GM13977 (cell line): ENCODE data around the gene DISC1.
"Not testable (repeated sequence)": the region's sequence is repeated elsewhere in the genome, so short reads cannot be mapped to it uniquely, and the experiment has no call there.

Experiments
- DNase-seq: peaks from one replicate; pipeline ENCODE4 v3.0.0; 2012; ENCODE audit warnings: low spot score
- in situ Hi-C: fragments of 300-500 bp; cut with MboI; formaldehyde crosslinking; loops from one replicate; pipeline ENCODE4 v1.12.0; 2022; ENCODE audit warnings: low sequenced_read_pairs, low pct_unique_long_range_greater_than_20kb, mixed read lengths, inconsistent platforms; ENCODE audit not compliant: unreplicated experiment
- TF ChIP-seq, protein P1 (sequence below): IDR thresholded peaks from 2 replicates; pipeline ENCODE4 v1.5.1; 2012; ENCODE audit warnings: mild to moderate bottlenecking, control low read depth; ENCODE audit not compliant: insufficient read depth; ENCODE audit errors: extremely low read depth, missing control alignments

The DISC1 gene

DNA sequence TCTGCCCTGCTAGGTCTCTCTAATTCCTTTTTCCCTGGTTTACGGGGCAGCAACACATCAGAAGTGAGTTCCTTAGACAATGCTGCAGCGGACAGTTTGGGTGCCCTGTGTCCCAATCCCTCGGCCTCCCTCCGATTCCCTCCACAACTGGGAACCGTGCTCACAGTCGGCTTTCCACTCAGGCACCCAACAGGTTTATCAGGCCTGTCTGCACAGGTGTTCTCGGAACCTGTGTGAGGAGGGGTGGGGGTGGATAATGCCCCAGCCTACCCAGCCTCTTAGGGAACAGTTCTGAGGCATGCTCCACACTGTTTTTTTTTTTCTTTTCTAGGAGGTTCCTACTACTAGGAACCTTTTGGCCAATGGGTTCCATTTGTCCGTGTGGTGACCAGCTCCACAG is 131.2 kb downstream of the DISC1 start:
- DNase-seq = no peak
- TF ChIP-seq, protein P1, sequence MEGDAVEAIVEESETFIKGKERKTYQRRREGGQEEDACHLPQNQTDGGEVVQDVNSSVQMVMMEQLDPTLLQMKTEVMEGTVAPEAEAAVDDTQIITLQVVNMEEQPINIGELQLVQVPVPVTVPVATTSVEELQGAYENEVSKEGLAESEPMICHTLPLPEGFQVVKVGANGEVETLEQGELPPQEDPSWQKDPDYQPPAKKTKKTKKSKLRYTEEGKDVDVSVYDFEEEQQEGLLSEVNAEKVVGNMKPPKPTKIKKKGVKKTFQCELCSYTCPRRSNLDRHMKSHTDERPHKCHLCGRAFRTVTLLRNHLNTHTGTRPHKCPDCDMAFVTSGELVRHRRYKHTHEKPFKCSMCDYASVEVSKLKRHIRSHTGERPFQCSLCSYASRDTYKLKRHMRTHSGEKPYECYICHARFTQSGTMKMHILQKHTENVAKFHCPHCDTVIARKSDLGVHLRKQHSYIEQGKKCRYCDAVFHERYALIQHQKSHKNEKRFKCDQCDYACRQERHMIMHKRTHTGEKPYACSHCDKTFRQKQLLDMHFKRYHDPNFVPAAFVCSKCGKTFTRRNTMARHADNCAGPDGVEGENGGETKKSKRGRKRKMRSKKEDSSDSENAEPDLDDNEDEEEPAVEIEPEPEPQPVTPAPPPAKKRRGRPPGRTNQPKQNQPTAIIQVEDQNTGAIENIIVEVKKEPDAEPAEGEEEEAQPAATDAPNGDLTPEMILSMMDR = no peak
- in situ Hi-C loops = no loop called here

DNA sequence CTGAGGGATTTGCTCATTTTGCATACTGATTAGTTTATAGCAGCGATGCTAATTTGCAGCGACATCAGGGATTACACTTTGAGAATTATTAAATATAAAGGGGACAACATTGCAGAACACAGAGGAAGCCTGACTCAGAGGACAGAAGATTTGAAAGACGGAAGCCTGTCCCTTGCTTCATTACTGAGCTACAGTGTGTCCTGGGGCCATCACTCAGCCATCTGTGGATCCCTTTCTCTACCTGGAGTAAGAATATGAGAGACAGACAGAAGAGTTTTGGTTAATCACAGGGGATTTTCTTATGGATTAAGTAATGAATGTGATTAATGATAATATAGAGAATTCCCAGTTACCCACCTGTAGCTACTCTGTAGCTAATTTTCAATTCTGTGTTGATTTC is 134.7 kb downstream of the DISC1 start:
- in situ Hi-C loops = no loop called here
- DNase-seq = no peak

DNA sequence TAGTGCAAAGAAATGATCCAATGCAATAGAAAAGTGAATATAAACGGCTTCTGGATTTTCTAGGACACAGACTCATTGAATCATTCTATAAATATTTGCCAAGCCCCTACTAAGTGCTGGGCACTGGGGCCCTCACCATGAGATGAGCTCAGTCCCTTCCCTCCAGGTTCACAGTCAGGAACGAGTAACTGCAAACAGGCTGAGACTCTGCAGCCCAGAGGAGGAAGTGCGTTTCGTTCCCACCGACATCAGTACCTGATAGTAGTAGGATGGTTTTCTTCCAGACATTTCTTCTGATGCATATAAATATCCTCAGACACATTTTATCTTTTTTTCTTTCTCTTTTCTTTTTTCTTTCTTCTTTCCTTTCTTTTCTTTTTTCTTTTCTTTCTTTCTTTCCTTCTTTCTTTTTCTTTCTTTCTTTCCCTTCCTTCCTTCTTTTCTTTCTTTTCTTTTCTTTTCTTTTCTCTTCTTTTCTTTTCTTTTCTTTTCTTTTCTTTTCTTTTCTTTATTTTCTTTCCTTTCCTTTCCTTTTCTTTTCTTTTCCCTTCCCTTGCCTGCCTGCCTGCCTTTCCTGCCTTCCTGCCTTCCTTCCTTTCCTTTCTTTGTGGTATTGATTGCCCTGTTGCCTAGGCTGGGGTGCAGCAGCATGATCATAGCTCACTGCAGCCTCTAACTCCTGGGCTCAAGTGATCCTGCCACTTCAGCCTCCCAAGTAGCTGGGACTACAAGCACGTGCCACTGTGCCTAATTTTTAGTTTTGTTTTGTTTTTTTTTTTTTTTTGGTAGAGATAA is 135.4 kb downstream of the DISC1 start:
- DNase-seq = no peak
- in situ Hi-C loops = no loop called here
- TF ChIP-seq, protein P1 = no peak

More for the DNA sequence above, 134.7 kb downstream of the DISC1 start:
- TF ChIP-seq, protein P1 = no peak

DNA sequence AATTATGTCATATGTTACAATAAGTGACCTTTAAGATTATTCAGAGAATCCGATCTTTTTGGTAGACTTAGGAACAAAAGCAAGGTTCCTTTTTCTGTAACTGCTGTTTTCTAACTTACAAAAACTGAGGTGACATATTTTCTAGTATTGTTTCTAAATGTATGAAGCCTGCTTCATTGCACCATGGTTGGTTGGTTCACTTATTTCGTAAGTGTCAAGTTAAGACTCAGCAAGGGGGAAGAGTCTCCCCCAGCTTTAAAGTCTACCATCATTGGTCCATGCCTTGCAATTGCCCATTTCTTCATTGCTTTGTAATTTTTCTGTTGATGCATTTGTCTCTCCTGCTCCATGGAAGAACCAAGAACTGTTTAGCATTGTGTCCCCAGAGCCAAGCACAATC is 136.9 kb downstream of the DISC1 start:
- TF ChIP-seq, protein P1 = no peak
- no peak for DNase-seq
- in situ Hi-C loops = no loop called here

DNA sequence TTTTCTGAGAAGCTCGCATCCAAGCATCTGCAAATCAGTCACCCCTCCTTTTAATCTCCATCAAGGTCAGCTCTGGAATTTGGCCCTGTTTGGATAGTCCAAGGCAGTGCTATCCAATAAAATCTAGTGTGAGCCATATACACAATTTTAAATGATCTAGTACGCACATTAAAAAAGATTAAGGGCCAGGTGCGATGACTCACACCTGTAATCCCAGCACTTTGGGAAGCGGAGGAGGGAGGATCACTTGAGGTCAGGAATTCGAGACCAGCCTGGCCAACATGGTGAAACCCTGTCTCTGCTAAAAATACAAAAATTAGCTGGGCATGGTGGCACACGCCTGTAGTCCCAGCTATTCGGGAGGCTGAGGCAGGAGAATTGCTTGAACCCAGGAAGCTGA is 139.2 kb downstream of the DISC1 start:
- in situ Hi-C loops, DNase-seq: not testable (repeated sequence)

DNA sequence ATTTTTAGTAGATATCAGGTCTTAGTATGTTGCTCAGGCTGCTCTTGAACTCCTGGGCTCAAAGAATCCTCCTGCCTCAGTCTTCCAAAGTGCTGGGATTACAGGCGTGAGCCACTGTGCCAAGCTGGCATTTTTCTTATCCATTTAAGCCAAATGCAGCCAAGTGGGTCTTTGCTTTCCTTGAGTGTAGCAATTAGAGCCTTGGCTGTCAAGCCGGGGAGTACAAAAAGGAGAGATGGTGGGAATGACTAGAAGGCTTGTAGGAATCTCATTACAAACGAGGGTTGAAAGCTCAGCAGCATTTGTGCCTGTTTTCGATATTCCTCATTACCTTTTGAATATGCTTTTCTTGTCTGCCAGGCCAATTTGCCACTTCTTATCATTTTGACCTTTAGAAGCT is 140.9 kb downstream of the DISC1 start:
- no peak for DNase-seq
- in situ Hi-C loops = no loop called here
- TF ChIP-seq, protein P1 = no peak

DNA sequence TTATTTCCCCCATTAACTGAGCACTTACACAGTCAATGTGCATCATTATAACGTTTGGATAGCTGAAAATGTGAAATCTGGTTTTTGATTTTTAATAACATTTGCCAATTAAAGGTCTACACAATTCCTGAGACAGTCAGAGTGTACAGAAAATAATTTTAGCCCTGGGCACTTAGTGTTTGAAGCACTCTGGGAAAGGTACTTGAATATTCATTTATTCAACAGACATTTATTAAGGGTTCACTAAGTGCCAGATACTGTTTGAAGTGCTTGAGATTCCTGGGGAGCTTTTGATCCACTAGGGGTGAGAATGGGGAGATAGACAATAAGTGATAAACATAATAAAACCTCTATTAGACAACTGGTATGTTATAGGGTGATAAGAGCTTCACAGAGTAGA is 141.8 kb downstream of the DISC1 start:
- DNase-seq = no peak
- TF ChIP-seq, protein P1 = no peak
- in situ Hi-C loops = no loop called here
